SKM-1 (cell line): ENCODE results near the gene ARPC1A.
"Not testable (repeated sequence)": the region's sequence is repeated elsewhere in the genome, so short reads cannot be mapped to it uniquely, and the experiment has no call there.

Experiments
- DNase-seq: peaks from one replicate; lab custom pipeline; 2025; ENCODE audit not compliant: unreplicated experiment; lab: John Stamatoyannopoulos, UW

The ARPC1A gene

GRCh38 chr7:99406557-99406956, 80.9 kb downstream of the ARPC1A start:
- DNase-seq, result no peak

DNA sequence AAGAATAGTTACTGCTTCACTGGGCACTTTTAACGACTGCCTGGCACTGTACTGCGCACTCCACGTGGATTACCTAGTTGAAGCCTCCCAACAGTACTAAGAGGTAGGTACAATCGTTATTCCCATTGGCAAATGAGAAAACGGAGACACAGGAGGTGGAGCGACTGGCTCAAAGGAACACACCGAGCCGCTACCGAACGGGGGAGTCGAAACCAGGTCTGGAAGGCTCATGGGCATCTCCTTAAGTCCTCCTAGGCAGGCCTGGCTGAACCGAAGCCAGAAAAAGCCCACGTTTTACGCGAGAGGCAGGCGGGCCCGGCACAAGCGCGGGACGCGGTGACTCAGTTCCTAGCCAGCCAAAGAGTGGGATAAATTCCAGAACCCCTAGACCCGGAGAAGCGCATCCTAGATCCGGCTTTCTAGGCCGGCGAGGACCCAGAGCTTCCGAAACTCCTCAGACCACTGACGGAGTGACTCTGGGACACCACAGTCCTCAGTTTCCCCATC, 82.2 kb downstream of the ARPC1A start:
- no peak for DNase-seq

DNA sequence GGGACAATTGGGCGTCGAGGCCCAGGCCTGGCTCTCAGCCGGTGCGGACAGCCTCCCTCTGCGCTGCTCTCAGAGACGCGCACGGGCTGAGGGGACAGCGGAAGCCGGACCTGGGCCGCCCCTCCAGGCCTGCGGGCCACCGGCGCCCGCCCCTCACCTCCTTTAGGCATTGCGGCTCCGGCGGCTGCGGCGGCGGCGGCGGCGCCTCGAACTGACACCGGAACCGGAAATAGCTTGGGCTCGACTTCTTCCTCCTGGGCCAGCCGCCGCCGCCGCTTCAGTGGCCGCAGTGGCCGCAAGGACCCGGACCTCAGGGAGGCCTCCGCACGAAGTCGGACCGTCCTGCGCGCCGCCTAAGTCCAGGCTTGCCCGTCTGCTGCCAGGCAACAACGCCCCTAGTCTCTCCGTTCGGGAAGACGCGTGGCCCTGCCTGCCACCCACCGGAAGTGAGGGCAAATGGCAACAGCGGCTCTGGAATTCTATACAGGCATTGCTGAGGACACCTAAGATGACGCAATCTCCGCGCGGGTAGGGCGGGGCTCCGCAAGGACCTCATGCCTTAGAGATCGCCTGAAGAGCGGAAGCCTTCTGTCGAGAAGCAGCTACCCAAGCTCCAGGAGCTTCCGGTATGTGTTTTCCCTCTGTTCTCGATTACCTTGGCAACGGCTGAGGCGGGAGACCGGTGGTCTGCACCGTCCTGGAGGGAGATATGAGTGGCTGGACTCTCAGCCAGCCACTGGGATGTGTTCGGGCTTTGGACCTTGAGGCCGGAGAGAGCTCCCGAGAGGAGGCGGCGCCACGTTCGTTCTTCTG, 82.9 kb downstream of the ARPC1A start, which contains the start of the genes BUD31 and PDAP1:
Gene BUD31 (plus strand): TSS at position 591 of the 813 bp plus-strand sequence. CDS start 2,124 bp downstream, outside the sequence.
Gene PDAP1 (minus strand): TSS at position 219 of the 813 bp plus-strand sequence. CDS start 49 bp downstream, at position 170.
- DNase-seq, result peak; percentile 86

GRCh38 chr7:99409192-99409572, 83.5 kb downstream of the ARPC1A start:
- DNase-seq, result no peak

- no peak for DNase-seq
Observed at GRCh38 chr7:99409806-99410205, 84.1 kb downstream of the ARPC1A start.

GRCh38 chr7:99410635-99411034, 84.9 kb downstream of the ARPC1A start:
- no peak for DNase-seq

DNA sequence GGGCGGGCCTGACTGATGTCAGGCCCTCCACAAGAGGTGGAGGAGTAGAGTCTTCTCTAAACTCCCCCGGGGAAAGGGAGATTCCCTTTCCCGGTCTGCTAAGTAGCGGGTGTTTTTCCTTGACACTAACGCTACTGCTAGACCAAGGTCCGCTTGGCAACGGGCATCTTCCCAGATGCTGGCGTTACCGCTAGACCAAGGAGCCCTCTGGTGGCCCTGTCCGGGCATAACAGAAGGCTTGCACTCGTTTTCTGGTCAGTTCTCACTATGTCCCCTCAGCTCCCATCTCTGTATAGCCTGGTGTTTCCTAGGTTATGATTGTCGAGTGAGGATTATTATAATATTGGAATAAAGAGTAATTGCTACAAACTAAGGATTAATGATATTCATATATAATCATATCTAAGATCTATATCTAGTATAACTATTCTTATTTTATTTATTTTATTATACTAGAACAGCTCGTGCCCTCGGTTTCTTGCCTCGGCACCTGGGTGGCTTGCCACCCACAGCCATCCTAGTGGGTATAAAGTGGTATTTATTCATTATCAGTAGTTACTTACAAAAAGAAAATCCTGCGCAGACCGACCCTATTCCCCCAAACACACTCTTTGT, 89.9 kb downstream of the ARPC1A start:
- DNase-seq, result not testable (repeated sequence)
